Retinal pigment epithelial cell (primary cell): ENCODE measurements around the gene LYZL2.
A peak's percentile ranks its signal among the peaks of the same experiment; 100 is the strongest.
"Not testable (repeated sequence)": the region's sequence is repeated elsewhere in the genome, so short reads cannot be mapped to it uniquely, and the experiment has no call there.

Source experiments
- DNase-seq: peaks from one replicate; pipeline ENCODE4 v3.0.0-alpha.2; 2010; ENCODE audit warnings: low read depth
- H3K4me3 ChIP-seq: 2 replicates; pipeline ENCODE4 v1.5.1; 2011; ENCODE audit warnings: mild to moderate bottlenecking, low read length, control low read depth, moderate library complexity
- CTCF ChIP-seq: conservative IDR thresholded peaks from 2 replicates; pipeline ENCODE4 v1.5.1; 2011; ENCODE audit warnings: low read depth, low read length, control low read depth, inconsistent platforms

The LYZL2 gene

GRCh38 chr10:30629653-30630052 lies at the start of gene LYZL2:
TSS of gene LYZL2 (minus strand) at chr10:30629753. CDS start at chr10:30626915, 2,838 bp downstream.
- TF ChIP-seq CTCF, result no peak
- H3K4me3 ChIP-seq, result no peak within 1 kb of the TSS
- DNase-seq, result no peak

GRCh38 chr10:30677616-30678015 lies 48.1 kb upstream of the LYZL2 start:
- H3K4me3 ChIP-seq, DNase-seq: not testable (repeated sequence)

- H3K4me3 ChIP-seq, DNase-seq: not testable (repeated sequence)
These were observed 47.6 kb upstream of the LYZL2 start for GRCh38 chr10:30677146-30677545.

- no peak for DNase-seq
- H3K4me3 ChIP-seq, result no peak overlapping the region
- TF ChIP-seq CTCF, result no peak
These were observed 46.5 kb upstream of the LYZL2 start for GRCh38 chr10:30675791-30676718.

GRCh38 chr10:30674796-30675195 lies 45.2 kb upstream of the LYZL2 start:
- no peak for TF ChIP-seq CTCF
- no peak for DNase-seq
- H3K4me3 ChIP-seq, result no peak overlapping the region

- H3K4me3 ChIP-seq, DNase-seq: not testable (repeated sequence)
These were observed 43.7 kb upstream of the LYZL2 start for GRCh38 chr10:30673262-30673661.

GRCh38 chr10:30672338-30672737 lies 42.8 kb upstream of the LYZL2 start:
- not testable (repeated sequence) for H3K4me3 ChIP-seq, DNase-seq

- H3K4me3 ChIP-seq, result no peak overlapping the region
- peak; percentile 74 for TF ChIP-seq CTCF
- DNase-seq, result no peak
These were observed 41.6 kb upstream of the LYZL2 start for GRCh38 chr10:30671026-30671616.

- not testable (repeated sequence) for H3K4me3 ChIP-seq
These were observed 38.4 kb upstream of the LYZL2 start for GRCh38 chr10:30667982-30668381.

GRCh38 chr10:30663403-30663802 lies 33.9 kb upstream of the LYZL2 start:
- not testable (repeated sequence) for DNase-seq, H3K4me3 ChIP-seq

More at GRCh38 chr10:30667982-30668381, 38.4 kb upstream of the LYZL2 start:
- not testable (repeated sequence) for DNase-seq
